GM11168 (cell line): Measurements from ENCODE around the gene DMTF1.
"Not testable (repeated sequence)": the region's sequence is repeated elsewhere in the genome, so short reads cannot be mapped to it uniquely, and the experiment has no call there.

ENCODE experiments used
- in situ Hi-C: fragments of 300-500 bp; cut with MboI; formaldehyde crosslinking; loops from one replicate; pipeline ENCODE4 v1.12.0; 2022; ENCODE audit warnings: low sequenced_read_pairs; ENCODE audit not compliant: unreplicated experiment

Gene DMTF1

GRCh38 chr7:87188930-87189329 lies 36.7 kb downstream of the DMTF1 start:
- in situ Hi-C loops, result no loop called here

GRCh38 chr7:87190783-87191182 lies 38.5 kb downstream of the DMTF1 start:
- in situ Hi-C loops, result no loop called here

GRCh38 chr7:87192784-87193487 lies 40.7 kb downstream of the DMTF1 start:
- in situ Hi-C loops, result no loop called here

GRCh38 chr7:87193912-87194311 lies 41.7 kb downstream of the DMTF1 start:
- in situ Hi-C loops, result no loop called here

- in situ Hi-C loops, result no loop called here
Observed at GRCh38 chr7:87199241-87199640, 47.0 kb downstream of the DMTF1 start.

- in situ Hi-C loops, result no loop called here
Observed at GRCh38 chr7:87199700-87200450, 47.6 kb downstream of the DMTF1 start.

GRCh38 chr7:87202208-87202607 lies 50.0 kb downstream of the DMTF1 start:
- in situ Hi-C loops, result no loop called here

- in situ Hi-C loops, result no loop called here
Observed at GRCh38 chr7:87202705-87203104, 50.5 kb downstream of the DMTF1 start.

GRCh38 chr7:87203929-87204328 lies 51.7 kb downstream of the DMTF1 start:
- in situ Hi-C loops, result not testable (repeated sequence)

DNA sequence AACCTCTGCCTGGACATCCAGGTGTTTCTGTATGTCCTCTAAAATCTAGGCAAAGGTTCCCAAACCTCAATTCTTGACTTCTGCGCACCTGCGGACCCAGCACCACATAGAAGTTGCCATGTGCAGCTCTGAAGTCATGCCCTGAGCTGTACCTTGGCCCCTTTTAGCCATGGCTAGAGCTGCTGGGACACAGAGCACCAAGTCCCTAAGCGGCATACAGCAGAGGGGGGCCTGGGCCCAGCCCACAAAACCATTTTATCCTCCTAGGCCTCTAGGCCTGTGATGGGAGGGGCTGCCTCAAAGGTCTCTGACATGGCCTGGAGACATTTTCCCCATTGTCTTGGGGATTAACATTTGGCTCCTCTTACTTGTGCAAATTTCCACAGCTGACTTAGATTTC lies 52.7 kb downstream of the DMTF1 start:
- in situ Hi-C loops, result no loop called here

DNA sequence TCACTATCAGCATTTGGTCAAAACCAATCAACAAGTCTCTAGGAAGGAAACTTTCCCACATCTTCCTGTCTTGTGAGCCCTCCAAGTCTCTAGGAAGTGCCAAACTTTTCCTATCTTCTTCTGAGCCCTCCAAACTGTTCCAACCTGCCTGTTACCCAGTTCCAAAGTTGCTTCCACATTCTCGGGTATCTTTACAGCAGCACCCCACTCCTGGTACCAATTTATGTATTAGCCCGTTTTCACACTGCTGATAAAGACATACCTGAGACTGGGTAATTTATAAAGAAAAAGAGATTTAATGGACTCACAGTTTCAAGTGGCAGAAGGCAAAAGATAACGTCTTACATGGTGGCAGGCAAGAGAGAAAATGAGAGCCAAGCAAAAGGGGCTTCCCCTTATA lies 53.4 kb downstream of the DMTF1 start:
- in situ Hi-C loops, result not testable (repeated sequence)

DNA sequence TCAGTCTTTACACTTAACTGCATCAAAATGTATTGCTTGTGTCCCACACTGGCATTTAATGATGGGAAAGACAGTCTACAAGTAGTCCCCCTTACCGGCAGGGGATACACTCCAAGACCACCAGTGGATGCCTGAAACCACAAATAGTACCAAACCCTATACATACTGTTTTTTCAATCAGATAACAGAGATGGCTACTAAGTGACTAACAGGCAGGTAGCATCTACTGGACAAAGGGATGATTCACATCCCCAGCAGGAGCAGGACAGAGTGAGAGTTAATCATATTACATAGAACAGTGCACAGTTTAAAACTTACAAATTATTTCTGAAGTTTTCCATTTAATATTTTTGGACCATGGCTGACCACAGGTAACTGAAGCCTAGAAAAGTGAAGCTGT lies 54.1 kb downstream of the DMTF1 start:
- in situ Hi-C loops, result no loop called here

DNA sequence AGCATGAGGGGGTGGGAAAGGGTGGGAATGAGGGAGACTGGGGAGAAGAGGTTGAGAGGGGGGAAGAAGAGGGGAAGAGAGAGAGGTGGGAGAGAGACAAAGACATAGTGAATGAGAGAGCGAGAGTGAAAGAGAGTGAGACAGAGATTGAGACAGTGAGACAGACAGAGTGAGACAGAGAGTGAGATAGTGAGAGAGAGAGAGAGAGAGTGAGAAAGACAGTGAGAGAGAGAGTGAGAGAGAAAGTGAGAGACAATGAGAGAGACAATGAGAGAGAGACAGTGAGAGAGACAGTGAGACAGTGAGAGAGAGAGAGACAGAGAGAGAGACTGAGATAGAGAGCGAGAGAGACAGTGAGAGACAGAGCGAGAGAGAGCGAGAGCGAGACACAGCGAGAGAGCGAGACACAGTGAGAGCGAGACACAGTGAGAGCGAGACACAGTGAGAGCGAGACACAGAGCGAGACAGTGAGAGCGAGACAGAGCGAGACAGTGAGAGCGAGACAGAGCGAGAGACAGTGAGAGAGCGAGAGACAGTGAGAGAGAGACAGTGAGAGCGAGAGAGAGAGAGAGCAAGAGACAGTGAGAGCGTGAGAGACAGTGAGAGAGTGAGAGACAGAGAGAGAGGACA lies 57.2 kb downstream of the DMTF1 start:
- in situ Hi-C loops, result no loop called here

GRCh38 chr7:87210506-87210905 lies 58.3 kb downstream of the DMTF1 start:
- in situ Hi-C loops, result no loop called here

GRCh38 chr7:87212498-87212897 lies 60.2 kb downstream of the DMTF1 start:
- in situ Hi-C loops, result no loop called here

- in situ Hi-C loops, result no loop called here
Observed at GRCh38 chr7:87213252-87213651, 61.0 kb downstream of the DMTF1 start.

- in situ Hi-C loops, result no loop called here
Observed at GRCh38 chr7:87213811-87214210, 61.6 kb downstream of the DMTF1 start.

DNA sequence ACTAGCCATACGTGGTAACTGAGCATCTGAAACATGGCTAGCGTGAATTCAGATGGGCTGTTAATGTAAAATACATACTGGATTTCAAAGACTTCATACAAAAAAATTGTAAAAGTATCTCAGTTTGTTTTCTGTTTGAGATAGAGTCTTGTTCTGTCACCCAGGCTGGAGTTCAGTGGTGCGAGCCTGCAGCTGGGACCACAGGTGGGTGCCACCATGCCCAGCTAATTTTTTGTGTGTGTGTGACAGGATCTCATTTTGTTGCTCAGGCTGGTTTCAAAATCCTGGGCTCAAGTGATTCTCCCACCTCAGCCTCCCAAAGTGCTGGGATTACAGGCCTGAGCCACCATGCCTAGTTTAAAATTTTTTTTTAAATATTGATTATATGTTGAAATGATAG lies 62.8 kb downstream of the DMTF1 start:
- in situ Hi-C loops, result no loop called here

GRCh38 chr7:87216701-87217508 lies 64.7 kb downstream of the DMTF1 start:
- in situ Hi-C loops, result no loop called here

DNA sequence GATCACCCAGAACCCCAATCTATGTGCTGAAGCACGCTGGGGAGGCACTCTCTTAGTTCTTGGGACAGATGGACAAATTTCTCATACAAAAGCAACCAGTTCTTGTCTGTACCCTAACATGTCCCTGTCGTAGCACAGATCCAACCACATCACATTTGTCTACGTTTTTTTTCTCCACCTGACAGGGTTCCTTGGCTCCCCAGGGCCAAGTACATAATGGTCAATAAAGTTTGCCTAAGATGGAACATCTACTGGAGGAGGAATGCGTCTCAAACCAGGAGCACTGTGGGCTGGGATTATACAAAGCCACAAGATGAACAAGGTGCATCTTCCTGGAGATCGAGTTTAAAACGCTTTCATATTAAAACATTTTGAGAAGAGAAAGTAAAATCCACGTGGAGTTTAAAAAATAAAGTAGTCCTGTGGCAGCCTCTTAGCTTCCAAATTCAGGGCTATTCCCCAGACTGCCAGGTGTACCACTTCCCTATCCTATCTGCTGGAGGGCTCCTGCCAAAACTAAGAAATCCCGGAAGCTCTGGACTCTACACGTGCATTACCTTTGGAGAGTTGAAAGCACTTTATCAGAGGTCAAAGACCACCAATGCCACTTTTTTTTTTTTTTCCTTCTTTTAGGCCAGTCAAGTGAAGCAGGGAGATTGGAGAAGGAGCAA lies 65.9 kb downstream of the DMTF1 start:
- in situ Hi-C loops, result no loop called here
